A204.1 (cell line): ENCODE measurements around the gene UGT1A10.

Experiments used
- FAIRE-seq: peaks from 2 replicates; lab custom pipeline; 2012; peaks lifted over from hg19 to GRCh38; lab: Jason Lieb, UNC

The UGT1A10 gene

GRCh38 chr2:233778030-233778429 is 141.8 kb downstream of the UGT1A10 start, which contains the start of gene MROH2A:
TSS of gene MROH2A (plus strand) at chr2:233778330. CDS start at chr2:233779359, 1,029 bp downstream.
- FAIRE-seq = no peak

GRCh38 chr2:233779722-233780121 is 143.5 kb downstream of the UGT1A10 start:
- no peak for FAIRE-seq

GRCh38 chr2:233780771-233781170 is 144.5 kb downstream of the UGT1A10 start:
- FAIRE-seq = no peak

GRCh38 chr2:233789554-233789953 is 153.3 kb downstream of the UGT1A10 start:
- FAIRE-seq = no peak

GRCh38 chr2:233791151-233791882 is 155.1 kb downstream of the UGT1A10 start:
- FAIRE-seq = no peak

- FAIRE-seq = no peak
Measured at GRCh38 chr2:233791883-233792329, 155.7 kb downstream of the UGT1A10 start.

GRCh38 chr2:233792720-233793119 is 156.5 kb downstream of the UGT1A10 start:
- FAIRE-seq = no peak

- no peak for FAIRE-seq
Measured at GRCh38 chr2:233793465-233794127, 157.3 kb downstream of the UGT1A10 start.

- FAIRE-seq = no peak
Measured at GRCh38 chr2:233794128-233794658, 157.9 kb downstream of the UGT1A10 start.

- FAIRE-seq = no peak
Measured at GRCh38 chr2:233795735-233796171, 159.5 kb downstream of the UGT1A10 start.

GRCh38 chr2:233796254-233796653 is 160.0 kb downstream of the UGT1A10 start:
- no peak for FAIRE-seq

- FAIRE-seq = no peak
Measured at GRCh38 chr2:233798335-233799086, 162.3 kb downstream of the UGT1A10 start.

- no peak for FAIRE-seq
Measured at GRCh38 chr2:233799087-233799665, 162.9 kb downstream of the UGT1A10 start.

GRCh38 chr2:233799716-233800115 is 163.5 kb downstream of the UGT1A10 start:
- FAIRE-seq = no peak

GRCh38 chr2:233800208-233800607 is 164.0 kb downstream of the UGT1A10 start:
- no peak for FAIRE-seq

GRCh38 chr2:233801357-233802131 is 165.3 kb downstream of the UGT1A10 start:
- FAIRE-seq = no peak

GRCh38 chr2:233802132-233802815 is 166.0 kb downstream of the UGT1A10 start:
- no peak for FAIRE-seq

GRCh38 chr2:233803292-233803911 is 167.2 kb downstream of the UGT1A10 start:
- FAIRE-seq = no peak

GRCh38 chr2:233803994-233804393 is 167.7 kb downstream of the UGT1A10 start:
- no peak for FAIRE-seq

- no peak for FAIRE-seq
Measured at GRCh38 chr2:233807215-233807865, 171.1 kb downstream of the UGT1A10 start.
